ENCODE results near the gene PPP2R2C. TPM values are rescaled to one million over a fixed set of nuclear protein-coding genes. Genes with fewer than 3 reads are reported as not detected.

The PPP2R2C gene
- total RNA-seq, 1 donor: under 0.01 TPM

- Histone ChIP-seq H3K27me3 (ENCODE audit: insufficient read depth, low read length) (peaks cover 19% of the 10 kb centered on the region), H3K79me2 (ENCODE audit: insufficient read depth, low read length) (no peaks in the 10 kb centered on the region), H2AFZ (ENCODE audit: low read length) (no peak overlapping the region), H3K36me3 (ENCODE audit: insufficient read depth, low read length) (no peaks in the 10 kb centered on the region), H3K4me2 (ENCODE audit: insufficient read depth, low read length) (no peak overlapping the region), H3K4me3 (ENCODE audit: insufficient read depth, low read length) (no peak overlapping the region), H4K20me1 (ENCODE audit: insufficient read depth, low read length) (no peaks in the 10 kb centered on the region), H3K27ac (ENCODE audit: low read depth, low read length) (no peak overlapping the region), H3K9me3 (ENCODE audit: low read depth, low read length) (no peaks in the 10 kb centered on the region), H3K4me1 (ENCODE audit: insufficient read depth, low read length) (no peaks in the 10 kb centered on the region)
- TF ChIP-seq CTCF (IDR thresholded peaks at IDR 0.05; ENCODE audit: extremely low read depth, low read depth, low read length): no peak
- DNase-seq (ENCODE audit: insufficient read length, low spot score, missing footprints): no peak
Observed at GRCh38 chr4:6369511-6369910, 102.9 kb downstream of the PPP2R2C start.

- no peaks in the 10 kb centered on the region for H3K9me3 ChIP-seq (ENCODE audit: low read depth, low read length)
- no peaks in the 10 kb centered on the region for H4K20me1 ChIP-seq (ENCODE audit: insufficient read depth, low read length)
- H3K4me1 ChIP-seq (ENCODE audit: insufficient read depth, low read length): no peaks in the 10 kb centered on the region
- H3K4me2 ChIP-seq (ENCODE audit: insufficient read depth, low read length): no peak overlapping the region
- H3K27me3 ChIP-seq (ENCODE audit: insufficient read depth, low read length): peaks cover 19% of the 10 kb centered on the region
- H3K36me3 ChIP-seq (ENCODE audit: insufficient read depth, low read length): no peaks in the 10 kb centered on the region
- no peak overlapping the region for H3K4me3 ChIP-seq (ENCODE audit: insufficient read depth, low read length)
- H3K27ac ChIP-seq (ENCODE audit: low read depth, low read length): no peak overlapping the region
- DNase-seq (ENCODE audit: insufficient read length, low spot score, missing footprints): no peak
- H3K79me2 ChIP-seq (ENCODE audit: insufficient read depth, low read length): no peaks in the 10 kb centered on the region
- H2AFZ ChIP-seq (ENCODE audit: low read length): no peak overlapping the region
- TF ChIP-seq CTCF (IDR thresholded peaks at IDR 0.05; ENCODE audit: extremely low read depth, low read depth, low read length): no peak
Observed at GRCh38 chr4:6369035-6369434, 103.4 kb downstream of the PPP2R2C start.

GRCh38 chr4:6368601-6369000 lies 103.8 kb downstream of the PPP2R2C start:
- Histone ChIP-seq H2AFZ (ENCODE audit: low read length) (no peak overlapping the region), H3K27me3 (ENCODE audit: insufficient read depth, low read length) (peaks cover 19% of the 10 kb centered on the region), H3K4me3 (ENCODE audit: insufficient read depth, low read length) (no peak overlapping the region), H3K4me1 (ENCODE audit: insufficient read depth, low read length) (no peaks in the 10 kb centered on the region), H3K4me2 (ENCODE audit: insufficient read depth, low read length) (no peak overlapping the region), H3K9me3 (ENCODE audit: low read depth, low read length) (no peaks in the 10 kb centered on the region), H3K27ac (ENCODE audit: low read depth, low read length) (no peak overlapping the region), H3K79me2 (ENCODE audit: insufficient read depth, low read length) (no peaks in the 10 kb centered on the region), H3K36me3 (ENCODE audit: insufficient read depth, low read length) (no peaks in the 10 kb centered on the region), H4K20me1 (ENCODE audit: insufficient read depth, low read length) (no peaks in the 10 kb centered on the region)
- TF ChIP-seq CTCF (IDR thresholded peaks at IDR 0.05; ENCODE audit: extremely low read depth, low read depth, low read length): no peak
- peak; percentile 71 for DNase-seq (ENCODE audit: insufficient read length, low spot score, missing footprints)

- Histone ChIP-seq H4K20me1 (ENCODE audit: insufficient read depth, low read length) (no peaks in the 10 kb centered on the region), H3K4me3 (ENCODE audit: insufficient read depth, low read length) (no peak overlapping the region), H3K79me2 (ENCODE audit: insufficient read depth, low read length) (no peaks in the 10 kb centered on the region), H3K36me3 (ENCODE audit: insufficient read depth, low read length) (no peaks in the 10 kb centered on the region), H3K4me2 (ENCODE audit: insufficient read depth, low read length) (no peak overlapping the region), H2AFZ (ENCODE audit: low read length) (no peak overlapping the region), H3K9me3 (ENCODE audit: low read depth, low read length) (no peaks in the 10 kb centered on the region), H3K4me1 (ENCODE audit: insufficient read depth, low read length) (no peaks in the 10 kb centered on the region), H3K27me3 (ENCODE audit: insufficient read depth, low read length) (peaks cover 19% of the 10 kb centered on the region), H3K27ac (ENCODE audit: low read depth, low read length) (no peak overlapping the region)
- no peak for TF ChIP-seq CTCF (IDR thresholded peaks at IDR 0.05; ENCODE audit: extremely low read depth, low read depth, low read length)
- DNase-seq (ENCODE audit: insufficient read length, low spot score, missing footprints): no peak
Observed at GRCh38 chr4:6368096-6368495, 104.3 kb downstream of the PPP2R2C start.

Data from osteoblast (primary cell).